Fibroblast of lung (primary cell): Measurements from ENCODE around the gene CERS6. TPM values are rescaled to one million over a fixed set of nuclear protein-coding genes. Genes with fewer than 3 reads are reported as not detected.

Experiments
- DNase-seq, 2 donors: peaks; one replicate each; pipeline versions ENCODE4 v3.0.0 to v3.0.0-alpha.2; 2010; ENCODE audit warnings: low read depth in 2 of 2
- H2AFZ ChIP-seq: 2 replicates; pipeline ENCODE4 v1.5.1; 2012; ENCODE audit warnings: low read length, control low read depth, inconsistent platforms
- H3K27ac ChIP-seq: 2 replicates; pipeline ENCODE4 v1.5.1; 2011; ENCODE audit warnings: low read length, control low read depth; ENCODE audit not compliant: insufficient read depth
- H3K27me3 ChIP-seq: 2 replicates; pipeline ENCODE4 v1.5.1; 2011; ENCODE audit warnings: mild to moderate bottlenecking, low read length; ENCODE audit not compliant: control insufficient read depth, insufficient read depth
- H3K36me3 ChIP-seq: 2 replicates; pipeline ENCODE4 v1.5.1; 2011; ENCODE audit warnings: low read length; ENCODE audit not compliant: control insufficient read depth, insufficient read depth
- H3K4me1 ChIP-seq: 2 replicates; pipeline ENCODE4 v1.5.1; 2011; ENCODE audit warnings: low read length; ENCODE audit not compliant: control insufficient read depth, insufficient read depth; ENCODE audit errors: extremely low read depth
- H3K4me2 ChIP-seq: 2 replicates; pipeline ENCODE4 v1.5.1; 2011; ENCODE audit warnings: low read length, control low read depth; ENCODE audit not compliant: insufficient read depth; ENCODE audit errors: extremely low read depth
- H3K4me3 ChIP-seq, 4 experiments: fragments of 200-600 bp in 1 of 4; sonication (generic) in 1 of 4; replicated peaks in 1 of 4; 2 replicates each; pipeline ENCODE4 v1.5.1; 2011 to 2016; ENCODE audit warnings: low read length in 4 of 4, low read depth in 3 of 4, mild to moderate bottlenecking in 3 of 4, control low read depth in 2 of 4, inconsistent platforms in 1 of 4, mixed read lengths in 1 of 4; ENCODE audit not compliant: insufficient read depth in 1 of 4; ENCODE audit errors: control extremely low read depth in 1 of 4
- H3K79me2 ChIP-seq: 2 replicates; pipeline ENCODE4 v1.5.1; 2012; ENCODE audit warnings: mild to moderate bottlenecking, low read length, inconsistent platforms; ENCODE audit not compliant: control insufficient read depth, insufficient read depth
- H3K9ac ChIP-seq: 2 replicates; pipeline ENCODE4 v1.5.1; 2011; ENCODE audit warnings: mild to moderate bottlenecking, low read length, control low read depth; ENCODE audit not compliant: insufficient read depth
- H3K9me3 ChIP-seq: 2 replicates; pipeline ENCODE4 v1.5.1; 2012; ENCODE audit warnings: low read depth, low read length; ENCODE audit not compliant: control insufficient read depth, insufficient read depth
- H4K20me1 ChIP-seq: 2 replicates; pipeline ENCODE4 v1.5.1; 2011; ENCODE audit warnings: low read length; ENCODE audit not compliant: control insufficient read depth, insufficient read depth; ENCODE audit errors: extremely low read depth
- EZH2 ChIP-seq: IDR thresholded peaks from 2 replicates; pipeline ENCODE4 v1.5.1; 2012; ENCODE audit warnings: low read length, control low read depth, mild to moderate bottlenecking; ENCODE audit errors: missing control alignments
- polyA plus RNA-seq, 2 donors: library from polyadenylated mRNA; depleted of rRNA in 1 of 2; stranded (reverse) in 1 of 2; unstranded in 1 of 2; fragments of >200 nt; gene quantifications; 2 replicates each; pipeline ENCODE4 v1.2.1, GENCODE V29; 2011 to 2012; ENCODE audit warnings: missing spikeins in 1 of 2
- total RNA-seq: library from RNA; depleted of rRNA; stranded (reverse); fragments of >200 nt; gene quantifications from 2 replicates; pipeline ENCODE4 v1.2.1, GENCODE V29; 2014
- TF ChIP-seq, protein P1 (sequence below), 2 donors: IDR thresholded peaks in 1 of 2; conservative IDR thresholded peaks in 1 of 2; 1 replicate in 1 of 2; 2 replicates in 1 of 2; pipeline ENCODE4 v1.5.1; 2011 to 2012; ENCODE audit warnings: low read length in 2 of 2, control low read depth in 1 of 2, inconsistent platforms in 1 of 2, low read depth in 1 of 2, mild to moderate bottlenecking in 1 of 2

Gene CERS6
- total and polyA plus RNA-seq, 2 donors (not counting 1 experiment from before 2014, with no cell fraction given): 7.2 to 16.5 TPM

GRCh38 chr2:168732506-168732905 lies 276.4 kb downstream of the CERS6 start:
- H3K9me3 ChIP-seq: no peaks in the 10 kb centered on the region
- no peaks in the 10 kb centered on the region for H3K27me3 ChIP-seq
- no peak for DNase-seq
- H3K4me3 ChIP-seq: no peak overlapping the region
- no peak for TF ChIP-seq EZH2
- TF ChIP-seq, protein P1, sequence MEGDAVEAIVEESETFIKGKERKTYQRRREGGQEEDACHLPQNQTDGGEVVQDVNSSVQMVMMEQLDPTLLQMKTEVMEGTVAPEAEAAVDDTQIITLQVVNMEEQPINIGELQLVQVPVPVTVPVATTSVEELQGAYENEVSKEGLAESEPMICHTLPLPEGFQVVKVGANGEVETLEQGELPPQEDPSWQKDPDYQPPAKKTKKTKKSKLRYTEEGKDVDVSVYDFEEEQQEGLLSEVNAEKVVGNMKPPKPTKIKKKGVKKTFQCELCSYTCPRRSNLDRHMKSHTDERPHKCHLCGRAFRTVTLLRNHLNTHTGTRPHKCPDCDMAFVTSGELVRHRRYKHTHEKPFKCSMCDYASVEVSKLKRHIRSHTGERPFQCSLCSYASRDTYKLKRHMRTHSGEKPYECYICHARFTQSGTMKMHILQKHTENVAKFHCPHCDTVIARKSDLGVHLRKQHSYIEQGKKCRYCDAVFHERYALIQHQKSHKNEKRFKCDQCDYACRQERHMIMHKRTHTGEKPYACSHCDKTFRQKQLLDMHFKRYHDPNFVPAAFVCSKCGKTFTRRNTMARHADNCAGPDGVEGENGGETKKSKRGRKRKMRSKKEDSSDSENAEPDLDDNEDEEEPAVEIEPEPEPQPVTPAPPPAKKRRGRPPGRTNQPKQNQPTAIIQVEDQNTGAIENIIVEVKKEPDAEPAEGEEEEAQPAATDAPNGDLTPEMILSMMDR (conservative IDR thresholded peaks at IDR 0.05 in 1 of 2, IDR thresholded peaks at IDR 0.05 in 1 of 2; ENCODE audit: low read depth in 1 of 2, low read length in 2 of 2): no peak
- no peaks in the 10 kb centered on the region for H3K79me2 ChIP-seq
- no peak overlapping the region for H3K4me2 ChIP-seq
- H3K9ac ChIP-seq: no peak overlapping the region
- no peak overlapping the region for H2AFZ ChIP-seq
- H3K36me3 ChIP-seq: no peaks in the 10 kb centered on the region
- no peaks in the 10 kb centered on the region for H3K4me1 ChIP-seq
- H3K27ac ChIP-seq: no peak overlapping the region
- no peaks in the 10 kb centered on the region for H4K20me1 ChIP-seq

DNA sequence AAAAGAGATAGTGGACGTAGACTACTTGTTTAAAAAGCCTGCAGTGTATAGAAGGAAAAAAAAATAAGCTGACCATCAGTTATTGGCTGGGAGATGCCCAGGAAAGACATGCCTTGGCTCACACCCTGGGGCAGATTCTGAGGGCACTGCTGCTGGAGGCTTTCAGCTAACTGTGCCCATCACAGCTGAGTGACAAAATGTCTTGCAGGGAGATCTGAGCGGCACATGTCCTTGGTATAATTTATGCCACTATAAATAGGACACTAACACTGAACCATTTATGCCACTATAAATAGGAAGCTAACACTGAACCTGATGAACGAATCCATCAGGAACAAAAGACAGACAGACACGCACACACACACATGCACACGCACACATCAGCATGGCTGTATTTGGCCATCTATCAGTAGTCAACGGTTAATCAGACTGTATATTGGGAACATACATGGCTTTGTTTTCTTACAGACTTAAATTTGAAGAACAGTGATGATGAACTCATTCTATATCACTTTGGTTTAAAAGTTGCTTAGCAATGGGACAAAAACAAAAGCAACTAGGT lies 278.2 kb downstream of the CERS6 start:
- H3K4me2 ChIP-seq: no peak overlapping the region
- no peaks in the 10 kb centered on the region for H4K20me1 ChIP-seq
- H3K79me2 ChIP-seq: no peaks in the 10 kb centered on the region
- no peak overlapping the region for H3K4me3 ChIP-seq
- H3K9ac ChIP-seq: no peak overlapping the region
- no peak for TF ChIP-seq EZH2
- TF ChIP-seq, protein P1 (conservative IDR thresholded peaks at IDR 0.05 in 1 of 2, IDR thresholded peaks at IDR 0.05 in 1 of 2; ENCODE audit: low read depth in 1 of 2, low read length in 2 of 2): no peak
- H2AFZ ChIP-seq: no peak overlapping the region
- no peaks in the 10 kb centered on the region for H3K36me3 ChIP-seq
- no peaks in the 10 kb centered on the region for H3K27me3 ChIP-seq
- no peak for DNase-seq
- no peaks in the 10 kb centered on the region for H3K4me1 ChIP-seq
- H3K27ac ChIP-seq: no peak overlapping the region
- no peaks in the 10 kb centered on the region for H3K9me3 ChIP-seq

DNA sequence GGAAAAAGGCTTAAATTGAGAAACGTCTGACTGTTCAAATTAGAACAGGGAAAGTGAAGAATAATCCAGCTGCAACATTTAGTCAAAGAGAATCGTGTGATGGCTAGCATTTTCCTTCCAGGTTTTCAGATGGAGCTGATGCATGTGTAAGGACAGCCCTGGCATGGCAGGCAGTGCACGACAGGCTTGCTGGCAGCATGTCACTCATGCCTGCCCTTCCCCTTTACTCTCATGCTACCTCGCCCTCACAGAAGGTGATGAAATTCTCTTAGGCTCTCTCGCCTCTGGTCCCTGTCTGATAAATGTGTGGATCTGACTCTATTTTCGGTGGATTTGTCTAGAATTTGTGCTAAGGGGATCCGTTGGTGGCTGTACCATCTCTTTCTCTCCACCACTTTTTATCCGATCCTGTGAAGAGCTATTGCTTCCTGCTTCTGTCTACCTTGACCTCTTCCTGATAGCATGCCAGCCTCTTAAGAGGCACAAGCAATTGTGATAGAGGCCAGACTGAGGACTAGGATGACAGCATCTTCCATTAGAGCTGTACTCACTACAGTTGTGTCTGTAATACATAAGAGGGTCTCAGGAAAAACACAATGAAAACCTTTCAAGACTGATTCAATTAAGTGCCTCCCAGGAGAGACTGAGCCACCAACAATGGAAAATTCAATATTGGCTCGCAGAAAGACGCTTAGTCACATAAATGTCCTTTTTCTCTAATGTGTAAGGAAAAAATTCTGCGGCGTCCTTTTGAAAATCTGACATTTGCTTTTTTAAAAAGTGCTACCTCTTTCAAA lies 280.8 kb downstream of the CERS6 start:
- Histone ChIP-seq H3K9me3 (no peaks in the 10 kb centered on the region), H3K27ac (no peak overlapping the region), H4K20me1 (no peaks in the 10 kb centered on the region), H3K36me3 (no peaks in the 10 kb centered on the region), H3K9ac (no peak overlapping the region), H3K79me2 (no peaks in the 10 kb centered on the region), H3K4me1 (no peaks in the 10 kb centered on the region), H2AFZ (no peak overlapping the region), H3K4me2 (no peak overlapping the region), H3K27me3 (no peaks in the 10 kb centered on the region), H3K4me3 (no peak overlapping the region)
- TF ChIP-seq, protein P1 (conservative IDR thresholded peaks at IDR 0.05 in 1 of 2, IDR thresholded peaks at IDR 0.05 in 1 of 2; ENCODE audit: low read depth in 1 of 2, low read length in 2 of 2): no peak
- TF ChIP-seq EZH2: no peak
- no peak for DNase-seq
